Neuronal stem cell (in vitro differentiated cells): ENCODE data around the gene SLC2A9.

Experiments used
- DNase-seq: peaks from one replicate; pipeline ENCODE4 v3.0.0-alpha.2; 2013; ENCODE audit warnings: low spot score
- H2AFZ ChIP-seq: one replicate; pipeline ENCODE4 v1.6.1; 2013; ENCODE audit warnings: mild to moderate bottlenecking, low read length, inconsistent platforms
- H2AK5ac ChIP-seq: 2 replicates; pipeline ENCODE4 v1.6.1; 2013; ENCODE audit warnings: low read depth, mild to moderate bottlenecking, inconsistent platforms, low read length, moderate library complexity, mixed read lengths
- H2BK120ac ChIP-seq: 2 replicates; pipeline ENCODE4 v1.6.1; 2013; ENCODE audit warnings: low read depth, mild to moderate bottlenecking, inconsistent platforms, low read length, moderate library complexity, mixed read lengths
- H2BK12ac ChIP-seq: one replicate; pipeline ENCODE4 v1.6.1; 2013; ENCODE audit warnings: low read length, inconsistent platforms
- H2BK15ac ChIP-seq: 2 replicates; pipeline ENCODE4 v1.6.1; 2013; ENCODE audit warnings: mild to moderate bottlenecking, low read length, inconsistent platforms, mixed read lengths
- H2BK5ac ChIP-seq: one replicate; pipeline ENCODE4 v1.6.1; 2013; ENCODE audit warnings: inconsistent platforms, mild to moderate bottlenecking, low read length, moderate library complexity
- H3K14ac ChIP-seq: one replicate; pipeline ENCODE4 v1.6.1; 2013; ENCODE audit warnings: low read length, inconsistent platforms
- H3K18ac ChIP-seq: 2 replicates; pipeline ENCODE4 v1.6.1; 2013; ENCODE audit warnings: low read length, inconsistent platforms
- H3K23ac ChIP-seq: 2 replicates; pipeline ENCODE4 v1.6.1; 2013; ENCODE audit warnings: low read depth, mild to moderate bottlenecking, mixed read lengths, low read length, inconsistent platforms; ENCODE audit not compliant: poor library complexity
- H3K27ac ChIP-seq: replicated peaks from 3 replicates; pipeline ENCODE4 v1.5.1; 2013; ENCODE audit warnings: low read length, inconsistent platforms
- H3K27me3 ChIP-seq, 3 experiments: 2 replicates each; pipeline ENCODE4 v1.6.1; 2013; ENCODE audit warnings: low read length in 3 of 3, mild to moderate bottlenecking in 2 of 3, inconsistent platforms in 1 of 3, low read depth in 1 of 3, mixed read lengths in 1 of 3, moderate library complexity in 1 of 3; ENCODE audit not compliant: control insufficient read depth in 3 of 3, insufficient read depth in 3 of 3
- H3K36me3 ChIP-seq, 2 donors: replicated peaks in 1 of 2; 2 replicates each; pipeline ENCODE4 v1.6.1; 2013; ENCODE audit warnings: low read length in 2 of 2; ENCODE audit not compliant: control insufficient read depth in 2 of 2, insufficient read depth in 2 of 2
- H3K4ac ChIP-seq: 2 replicates; pipeline ENCODE4 v1.6.1; 2013; ENCODE audit warnings: inconsistent platforms, mild to moderate bottlenecking, low read length, moderate library complexity
- H3K4me1 ChIP-seq, 2 donors: 1 replicate in 1 of 2; 2 replicates in 1 of 2; pipeline ENCODE4 v1.6.1; 2013; ENCODE audit warnings: low read length in 2 of 2, low read depth in 1 of 2; ENCODE audit not compliant: control insufficient read depth in 2 of 2, insufficient read depth in 1 of 2
- H3K4me2 ChIP-seq: one replicate; pipeline ENCODE4 v1.6.1; 2013; ENCODE audit warnings: mild to moderate bottlenecking, low read length, inconsistent platforms; ENCODE audit not compliant: insufficient read depth, poor library complexity, severe bottlenecking
- H3K4me3 ChIP-seq, 2 donors: 2 replicates each; pipeline ENCODE4 v1.5.1; 2013; ENCODE audit warnings: low read length in 2 of 2, mild to moderate bottlenecking in 2 of 2, inconsistent platforms in 1 of 2, moderate library complexity in 1 of 2
- H3K79me1 ChIP-seq: one replicate; pipeline ENCODE4 v1.6.1; 2013; ENCODE audit warnings: low read depth, mild to moderate bottlenecking, inconsistent platforms, low read length, moderate library complexity
- H3K9ac ChIP-seq: one replicate; pipeline ENCODE4 v1.6.1; 2013; ENCODE audit warnings: mild to moderate bottlenecking, low read depth, low read length, inconsistent platforms; ENCODE audit not compliant: poor library complexity
- H3K9me3 ChIP-seq, 2 donors: replicated peaks in 1 of 2; 2 replicates each; pipeline versions ENCODE3 to v1.6.1; 2013; ENCODE audit warnings: low read length in 2 of 2, mild to moderate bottlenecking in 2 of 2, inconsistent platforms in 1 of 2, low read depth in 1 of 2, mixed read lengths in 1 of 2, moderate library complexity in 1 of 2; ENCODE audit not compliant: control insufficient read depth in 2 of 2, insufficient read depth in 1 of 2
- H4K8ac ChIP-seq: one replicate; pipeline ENCODE4 v1.6.1; 2013; ENCODE audit warnings: low read depth, mild to moderate bottlenecking, inconsistent platforms, low read length, moderate library complexity
- H4K91ac ChIP-seq: one replicate; pipeline ENCODE4 v1.6.1; 2013; ENCODE audit warnings: low read length, low read depth, mild to moderate bottlenecking, inconsistent platforms; ENCODE audit not compliant: poor library complexity
- WGBS, 2 donors: extraction: QIAGEN DNeasy Blood & Tissue Kit; methylation state at CpG; one replicate each; pipeline ENCODE4 v1.1.7; 2013; ENCODE audit warnings: missing lambda C conversion rate in 2 of 2, mixed read lengths in 1 of 2; ENCODE audit not compliant: insufficient read length in 2 of 2, insufficient replicate concordance in 1 of 2; ENCODE audit errors: extremely low coverage in 2 of 2; 5-methylcytosine and 5-hydroxymethylcytosine counted together

Gene SLC2A9

DNA sequence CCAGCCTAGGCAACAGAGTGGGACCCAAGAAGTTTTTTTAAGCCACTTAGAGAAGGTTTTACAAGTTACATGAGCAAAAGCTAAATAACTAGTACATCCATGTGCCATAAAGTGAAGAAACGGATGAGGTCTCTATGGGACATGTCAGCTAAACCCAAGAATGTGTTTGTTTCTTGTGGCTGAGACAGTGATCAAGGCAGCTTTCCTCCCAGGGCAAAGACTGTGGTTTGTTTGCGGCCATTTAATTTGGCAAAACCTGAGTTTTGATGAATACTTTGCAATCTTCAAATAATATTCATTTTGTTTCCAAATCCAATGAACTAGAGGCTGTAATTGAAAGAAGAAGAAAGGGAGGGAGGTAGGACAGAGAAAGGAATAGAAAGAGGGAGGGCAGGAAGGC is 44.9 kb upstream of the SLC2A9 start:
- Histone ChIP-seq H2BK15ac (no peak overlapping the region), H3K4me3 (no peak overlapping the region), H3K9me3 (no peaks in the 10 kb centered on the region), H3K27me3 (no peaks in the 10 kb centered on the region), H3K14ac (no peak overlapping the region), H3K4ac (no peak overlapping the region), H2AK5ac (no peak overlapping the region), H3K27ac (no peak overlapping the region), H2BK5ac (no peak overlapping the region), H4K8ac (no peak overlapping the region), H2AFZ (no peak overlapping the region), H3K23ac (no peak overlapping the region), H3K4me2 (no peak overlapping the region), H3K18ac (no peak overlapping the region), H4K91ac (no peak overlapping the region), H3K4me1 (peaks cover 0 to 5% of the 10 kb centered on the region in 2 donors), H2BK120ac (no peak overlapping the region), H3K79me1 (no peaks in the 10 kb centered on the region), H3K9ac (no peak overlapping the region), H2BK12ac (no peak overlapping the region), H3K36me3 (peaks cover 0 to 13% of the 10 kb centered on the region in 2 donors)
- no peak for DNase-seq
- WGBS, 2 donors, result no CpG with 5 or more reads among the region's 2 CpGs

DNA sequence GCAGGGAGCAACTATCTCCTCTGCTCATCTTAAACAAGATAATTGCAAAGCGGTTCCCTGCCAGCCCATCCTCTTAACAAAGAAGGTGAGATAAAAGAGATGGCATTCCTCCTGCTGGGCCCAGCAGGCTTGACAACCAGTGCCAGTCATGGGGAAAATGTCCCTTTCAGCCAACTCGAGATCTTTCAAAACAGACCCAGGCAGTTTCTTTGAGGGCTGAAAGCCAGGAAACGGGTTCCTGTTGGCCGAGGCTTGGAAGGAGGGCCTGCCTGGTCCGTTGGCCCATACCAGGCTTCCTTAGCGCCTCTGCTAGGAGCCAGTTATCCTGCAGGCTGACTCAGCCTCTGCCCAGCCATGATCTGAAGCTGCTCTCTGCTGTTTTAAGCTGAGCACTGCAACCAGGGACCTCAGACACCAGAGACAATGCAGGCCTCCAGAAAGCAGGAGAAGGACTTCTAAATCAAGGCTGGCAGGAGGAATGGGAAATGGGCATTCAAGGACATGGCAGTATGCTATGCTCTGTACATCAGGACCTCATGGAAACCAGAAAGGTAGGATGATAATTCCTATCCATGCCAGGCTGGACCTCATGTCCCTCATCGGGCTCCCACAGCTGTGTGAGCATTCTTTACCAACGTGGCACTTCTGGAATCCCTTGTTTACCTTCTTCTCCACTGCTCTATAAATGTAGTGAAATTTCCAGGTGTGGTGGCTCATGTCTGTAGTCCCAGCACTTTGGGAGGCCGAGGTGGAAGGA is 42.4 kb upstream of the SLC2A9 start:
- Histone ChIP-seq H2BK12ac (no peak overlapping the region), H4K8ac (no peak overlapping the region), H3K23ac (no peak overlapping the region), H3K9ac (no peak overlapping the region), H3K79me1 (no peaks in the 10 kb centered on the region), H4K91ac (no peak overlapping the region), H3K4ac (no peak overlapping the region), H3K4me2 (no peak overlapping the region), H3K27ac (peak overlapping the region; percentile 23), H2AFZ (peak overlapping the region; percentile 25), H3K9me3 (no peaks in the 10 kb centered on the region), H2BK120ac (no peak overlapping the region), H3K27me3 (no peaks in the 10 kb centered on the region), H2AK5ac (no peak overlapping the region), H3K36me3 (peaks cover 0 to 5% of the 10 kb centered on the region in 2 donors), H3K4me1 (peaks cover 0 to 5% of the 10 kb centered on the region in 2 donors), H3K18ac (no peak overlapping the region), H3K4me3 (no peak overlapping the region), H3K14ac (no peak overlapping the region), H2BK15ac (no peak overlapping the region), H2BK5ac (no peak overlapping the region)
- no CpG with 5 or more reads among the region's 9 CpGs for WGBS, 2 donors
- peak; percentile 41 for DNase-seq

DNA sequence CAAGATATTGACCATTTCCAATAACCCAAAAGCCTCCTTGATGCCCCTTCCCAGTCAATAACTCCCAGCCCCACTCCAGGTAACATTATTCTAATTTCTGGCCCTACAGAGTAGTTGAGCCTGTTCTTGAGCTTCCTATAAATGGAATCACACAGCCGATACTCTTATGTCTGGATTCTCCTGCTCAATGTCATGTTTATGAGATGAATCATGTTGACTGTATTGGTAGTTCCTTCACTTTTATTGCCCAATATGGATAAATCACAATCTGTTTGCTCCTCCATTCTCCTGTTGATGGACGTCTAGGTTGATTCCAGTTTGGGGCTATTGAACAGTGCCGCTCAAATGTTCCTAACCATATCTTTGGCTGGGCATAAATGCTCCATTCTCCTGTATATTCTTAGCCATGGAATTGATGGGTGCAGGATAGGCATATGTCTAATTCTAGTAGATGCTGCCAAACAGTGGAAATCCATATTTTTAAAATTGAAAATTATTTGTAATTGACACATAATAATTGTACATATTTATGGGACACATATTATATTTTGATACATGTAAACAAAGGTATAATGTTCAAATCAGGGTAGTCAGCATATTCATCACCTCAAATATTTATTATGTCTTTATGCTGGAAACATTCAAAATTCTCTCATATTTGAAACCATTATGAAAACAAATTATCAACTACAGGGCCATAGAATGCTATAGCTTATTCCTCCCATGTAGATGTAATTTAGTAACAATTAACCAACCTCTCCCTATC is 40.5 kb upstream of the SLC2A9 start:
- Histone ChIP-seq H3K9ac (no peak overlapping the region), H2BK5ac (no peak overlapping the region), H3K4ac (no peak overlapping the region), H3K9me3 (no peaks in the 10 kb centered on the region), H2BK15ac (no peak overlapping the region), H4K91ac (no peak overlapping the region), H3K23ac (no peak overlapping the region), H3K14ac (no peak overlapping the region), H3K18ac (no peak overlapping the region), H3K4me3 (no peak overlapping the region), H4K8ac (no peak overlapping the region), H3K27ac (no peak overlapping the region), H3K4me1 (peaks cover 0 to 5% of the 10 kb centered on the region in 2 donors), H3K27me3 (no peaks in the 10 kb centered on the region), H3K36me3 (peaks cover 0 to 5% of the 10 kb centered on the region in 2 donors), H2AFZ (no peak overlapping the region), H2BK120ac (no peak overlapping the region), H2AK5ac (no peak overlapping the region), H3K79me1 (no peaks in the 10 kb centered on the region), H3K4me2 (no peak overlapping the region), H2BK12ac (no peak overlapping the region)
- WGBS, 2 donors, result no CpG with 5 or more reads among the region's 3 CpGs
- no peak for DNase-seq

DNA sequence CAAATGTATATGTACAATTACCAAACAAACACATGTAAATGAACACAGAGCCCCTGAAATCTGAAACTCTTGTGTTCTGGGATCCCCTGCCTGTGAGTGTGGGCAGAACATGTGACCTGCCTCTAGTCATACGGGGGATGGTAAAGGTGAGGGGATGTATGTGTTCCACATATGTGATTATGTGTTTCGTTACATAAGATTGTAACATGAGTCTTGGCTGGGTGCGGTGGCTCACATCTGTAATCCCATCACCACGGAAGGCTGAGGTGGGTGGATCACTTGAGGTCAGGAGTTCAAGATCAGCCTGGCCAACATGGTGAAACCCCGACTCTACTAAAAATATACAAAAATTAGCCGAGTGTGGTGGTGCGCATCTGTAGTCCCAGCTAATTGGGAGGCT is 37.1 kb upstream of the SLC2A9 start:
- H3K4me3 ChIP-seq, result no peak overlapping the region
- H2BK5ac ChIP-seq, result no peak overlapping the region
- H3K9me3 ChIP-seq, result no peaks in the 10 kb centered on the region
- peaks cover 0 to 6% of the 10 kb centered on the region in 2 donors for H3K4me1 ChIP-seq
- DNase-seq, result no peak
- H3K23ac ChIP-seq, result no peak overlapping the region
- H2BK15ac ChIP-seq, result no peak overlapping the region
- H3K4ac ChIP-seq, result no peak overlapping the region
- H3K36me3 ChIP-seq, result no peaks in the 10 kb centered on the region
- no peak overlapping the region for H3K4me2 ChIP-seq
- no peak overlapping the region for H2BK120ac ChIP-seq
- no peak overlapping the region for H2BK12ac ChIP-seq
- H4K91ac ChIP-seq, result no peak overlapping the region
- H3K14ac ChIP-seq, result no peak overlapping the region
- H2AFZ ChIP-seq, result no peak overlapping the region
- H3K9ac ChIP-seq, result no peak overlapping the region
- H3K27me3 ChIP-seq, result no peaks in the 10 kb centered on the region
- WGBS, 2 donors, result no CpG with 5 or more reads among the region's 7 CpGs
- no peak overlapping the region for H4K8ac ChIP-seq
- H3K79me1 ChIP-seq, result no peaks in the 10 kb centered on the region
- H3K27ac ChIP-seq, result no peak overlapping the region
- H3K18ac ChIP-seq, result no peak overlapping the region
- no peak overlapping the region for H2AK5ac ChIP-seq
